Left lung (tissue), 10 donors: Measurements from ENCODE around the gene TPH2. TPM values are rescaled to one million over a fixed set of nuclear protein-coding genes. Genes with fewer than 3 reads are reported as not detected.

Experiments used
- ATAC-seq: fragments of 200-7000 bp; cut with Tn5 transposase; one replicate; pipeline ENCODE4 v1.9.1; 2020; ENCODE audit warnings: moderate library complexity
- DNase-seq, 4 donors: peaks; one replicate each; pipeline ENCODE4 v3.0.0-alpha.2; 2013 to 2020
- H3K27ac ChIP-seq, 2 donors: fragments of 200-600 bp; sonication (generic) in 1 of 2; one replicate each; pipeline versions ENCODE4 v1.5.0 to v1.8.0; 2020 to 2021
- H3K27me3 ChIP-seq, 2 donors: fragments of 200-600 bp; sonication (generic) in 1 of 2; one replicate each; pipeline versions ENCODE4 v1.5.0 to v1.8.0; 2020 to 2021
- H3K36me3 ChIP-seq, 2 donors: fragments of 200-600 bp; sonication (generic) in 1 of 2; one replicate each; pipeline versions ENCODE4 v1.5.0 to v1.8.0; 2020 to 2021
- H3K4me1 ChIP-seq, 2 donors: fragments of 200-600 bp; one replicate each; pipeline ENCODE4 v1.8.0; 2021
- H3K4me3 ChIP-seq, 2 donors: fragments of 200-600 bp; sonication (generic) in 1 of 2; one replicate each; pipeline versions ENCODE4 v1.5.0 to v1.8.0; 2020 to 2021; ENCODE audit warnings: mild to moderate bottlenecking in 1 of 2
- H3K9me3 ChIP-seq, 2 donors: fragments of 200-600 bp; sonication (generic) in 1 of 2; one replicate each; pipeline versions ENCODE4 v1.5.0 to v1.8.0; 2020 to 2021
- CTCF ChIP-seq, 2 donors: fragments of 200-600 bp; sonication (generic) in 1 of 2; IDR thresholded peaks; one replicate each; pipeline versions ENCODE4 v1.5.0 to v1.8.0; 2021; ENCODE audit warnings: antibody characterized with exemption in 2 of 2
- intact Hi-C, 2 donors: fragments of 100-400 bp; cut with DNase I; formaldehyde crosslinking; loops; one replicate each; pipeline versions ENCODE4 v1.11.2 to v1.14.2; 2022
- polyA plus RNA-seq, 6 donors: library from polyadenylated mRNA; unstranded; fragments of 120-200 nt; gene quantifications; one replicate each; pipeline ENCODE4 v1.2.1, GENCODE V29; 2013; ENCODE audit not compliant: insufficient read length in 6 of 6
- total RNA-seq, 2 donors: library from RNA; stranded (reverse); fragmentation: NEBNext Ultra II Directional; extraction: Animal tissue kit (Norgen Biotek cat#: 25700); gene quantifications; one replicate each; pipeline ENCODE4 v1.2.1, GENCODE V29; 2021
- donor health status: DM: no; HTN: yes; CAD: no.
- donor health status: DM: no; HTN: no; CAD: no.

Gene TPH2
- total and polyA plus RNA-seq, 8 donors, result 0.10 to 0.52 (median 0.25) TPM; not detected in 1

- Histone ChIP-seq H3K36me3 (no peaks in the 10 kb centered on the region), H3K27ac (no peak overlapping the region), H3K27me3 (no peaks in the 10 kb centered on the region), H3K4me1 (peaks cover 0 to 8% of the 10 kb centered on the region in 2 donors), H3K4me3 (no peak overlapping the region), H3K9me3 (no peaks in the 10 kb centered on the region)
- no peak for DNase-seq
- intact Hi-C loops, result no loop called here
- TF ChIP-seq CTCF (IDR thresholded peaks at IDR 0.05), result no peak
- no peak for ATAC-seq
Measured at GRCh38 chr12:71955970-71956369, 17.3 kb downstream of the TPH2 start.

GRCh38 chr12:71958056-71958455, 19.4 kb downstream of the TPH2 start:
- no peak for DNase-seq
- Histone ChIP-seq H3K36me3 (no peaks in the 10 kb centered on the region), H3K4me1 (peaks cover 0 to 8% of the 10 kb centered on the region in 2 donors), H3K27me3 (no peaks in the 10 kb centered on the region), H3K27ac (peak overlapping the region in 1 of 2 donors; percentile 42), H3K4me3 (no peak overlapping the region), H3K9me3 (no peaks in the 10 kb centered on the region)
- no peak for TF ChIP-seq CTCF (IDR thresholded peaks at IDR 0.05)
- peak; percentile 76 for ATAC-seq
- intact Hi-C loops, result no loop called here

GRCh38 chr12:71958457-71958856, 19.8 kb downstream of the TPH2 start:
- no peaks in the 10 kb centered on the region for H3K36me3 ChIP-seq
- TF ChIP-seq CTCF (IDR thresholded peaks at IDR 0.05), result no peak
- no peak for ATAC-seq

GRCh38 chr12:71958993-71959578, 20.4 kb downstream of the TPH2 start:
- Histone ChIP-seq H3K4me3 (no peak overlapping the region), H3K9me3 (no peaks in the 10 kb centered on the region), H3K4me1 (peaks cover 0 to 8% of the 10 kb centered on the region in 2 donors), H3K27me3 (no peaks in the 10 kb centered on the region), H3K36me3 (no peaks in the 10 kb centered on the region), H3K27ac (peak overlapping the region in 1 of 2 donors; percentile 42)
- TF ChIP-seq CTCF (IDR thresholded peaks at IDR 0.05), result no peak
- ATAC-seq (peak; percentile 50), DNase-seq (no peak)
- intact Hi-C loops, result no loop called here

More at GRCh38 chr12:71958457-71958856, 19.8 kb downstream of the TPH2 start:
- Histone ChIP-seq H3K4me1 (peaks cover 0 to 8% of the 10 kb centered on the region in 2 donors), H3K27me3 (no peaks in the 10 kb centered on the region), H3K9me3 (no peaks in the 10 kb centered on the region), H3K27ac (peak overlapping the region; percentile 42 to 53), H3K4me3 (no peak overlapping the region)
- intact Hi-C loops, result no loop called here
- DNase-seq, result no peak

GRCh38 chr12:71967211-71967610, 28.6 kb downstream of the TPH2 start:
- TF ChIP-seq CTCF (IDR thresholded peaks at IDR 0.05), result no peak
- no peaks in the 10 kb centered on the region for H3K4me1 ChIP-seq
- no peak for ATAC-seq
- H3K4me3 ChIP-seq, result no peak overlapping the region
- no peaks in the 10 kb centered on the region for H3K36me3 ChIP-seq
- intact Hi-C loops, result no loop called here
- H3K9me3 ChIP-seq, result no peaks in the 10 kb centered on the region
- H3K27me3 ChIP-seq, result no peaks in the 10 kb centered on the region
- H3K27ac ChIP-seq, result no peak overlapping the region
- DNase-seq, result no peak
